Body of pancreas (tissue), 4 donors: ENCODE data around the gene RNLS. TPM values are rescaled to one million over a fixed set of nuclear protein-coding genes. Genes with fewer than 3 reads are reported as not detected.

Source experiments
- ATAC-seq: fragments of 150-250 bp; one replicate; pipeline ENCODE4 v1.9.1; 2016
- DNase-seq, 4 donors: peaks; one replicate each; pipeline ENCODE4 v3.0.0-alpha.2; 2019
- H3K27ac ChIP-seq, 4 donors: fragments of 200-600 bp; sonication (generic); 1 replicate in 3 of 4; 2 replicates in 1 of 4; pipeline versions ENCODE4 v1.5.1 to v1.6.1; 2016 to 2019; ENCODE audit warnings: mild to moderate bottlenecking in 1 of 4, mixed read lengths in 1 of 4, moderate library complexity in 1 of 4
- H3K27me3 ChIP-seq, 2 donors: fragments of 200-600 bp; sonication (generic); one replicate each; pipeline ENCODE4 v1.6.0; 2016; ENCODE audit warnings: mild to moderate bottlenecking in 1 of 2
- H3K36me3 ChIP-seq, 2 donors: fragments of 200-600 bp; sonication (generic); replicated peaks in 1 of 2; 2 replicates each; pipeline ENCODE4 v1.5.1; 2016; ENCODE audit warnings: low read depth in 2 of 2; ENCODE audit not compliant: insufficient read depth in 1 of 2
- H3K4me1 ChIP-seq: fragments of 200-600 bp; sonication (generic); one replicate; pipeline ENCODE4 v1.6.0; 2016
- H3K4me3 ChIP-seq, 2 donors: fragments of 200-600 bp; sonication (generic); 1 replicate in 1 of 2; 2 replicates in 1 of 2; pipeline ENCODE4 v1.5.1; 2016 to 2019
- H3K9me3 ChIP-seq, 3 donors: fragments of 200-600 bp; sonication (generic); 1 replicate in 2 of 3; 2 replicates in 1 of 3; pipeline ENCODE4 v1.5.1; 2016
- POLR2A ChIP-seq, 3 donors: fragments of 450-650 bp; IDR thresholded peaks; one replicate each; pipeline ENCODE4 v1.6.1; 2016; ENCODE audit warnings: antibody characterized with exemption in 3 of 3, mild to moderate bottlenecking in 2 of 3
- WGBS, 2 donors: methylation state at CpG; one replicate each; pipeline ENCODE4 v1.1.5; 2017; 5-methylcytosine and 5-hydroxymethylcytosine counted together
- intact Hi-C: fragments of 100-400 bp; cut with DNase I; formaldehyde crosslinking; loops from one replicate; pipeline ENCODE4 v1.15.1; 2023
- total RNA-seq, 2 donors: library from RNA; depleted of rRNA; stranded (reverse); fragments of >200 nt; gene quantifications; one replicate each; pipeline ENCODE4 v1.1.0, GENCODE V29; 2016
- TF ChIP-seq, protein P1 (sequence below), 7 experiments: fragments of 450-650 bp in 4 of 7; fragments of 200-600 bp in 3 of 7; sonication (generic) in 3 of 7; IDR thresholded peaks; one replicate each; pipeline ENCODE4 v1.5.1; 2016 to 2019; ENCODE audit warnings: antibody characterized with exemption in 7 of 7

Gene RNLS
- total RNA-seq, 2 donors from 2014 or later, result 7.9 to 26.5 TPM

DNA sequence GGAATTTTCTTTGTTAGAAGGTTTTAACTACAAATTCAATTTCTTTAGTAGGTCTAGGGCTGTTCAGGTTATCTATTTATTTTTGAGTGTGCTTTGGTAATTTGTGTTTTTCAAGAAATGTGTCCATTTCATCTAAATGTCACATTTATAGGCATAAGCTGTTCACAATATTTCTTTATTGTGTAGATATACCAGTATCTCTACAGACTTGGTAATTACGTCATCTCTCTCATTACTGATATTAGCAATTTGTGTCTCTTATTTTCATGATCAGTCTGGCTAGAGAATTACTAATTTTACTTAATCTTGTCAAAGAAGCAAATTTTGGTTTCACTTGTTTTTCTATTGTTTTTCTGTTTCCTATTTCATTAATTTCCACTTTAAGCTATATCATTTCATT is 152.0 kb downstream of the RNLS start:
- no peak for ATAC-seq
- intact Hi-C loops, result no loop called here
- no peak overlapping the region for H3K27ac ChIP-seq

DNA sequence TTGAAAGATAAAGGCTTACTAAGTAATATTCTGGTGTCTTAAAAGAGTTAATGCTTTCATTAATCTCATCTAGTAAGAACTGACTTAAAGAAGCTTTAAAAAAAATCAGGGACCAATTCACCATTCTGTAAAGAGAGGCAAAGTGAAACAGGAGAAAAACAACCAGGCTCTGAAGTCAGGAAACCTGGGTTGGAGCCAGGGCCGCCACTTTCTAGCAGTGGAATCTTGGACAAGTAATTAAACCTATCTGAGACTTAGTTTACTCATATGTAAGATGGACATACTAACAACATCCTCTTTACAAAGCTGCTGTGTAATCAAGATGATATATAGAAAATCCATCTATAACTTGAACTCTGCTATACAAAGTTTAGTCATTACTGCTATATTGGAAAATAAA is 154.1 kb downstream of the RNLS start:
- Histone ChIP-seq H3K27ac (no peak overlapping the region), H3K4me1 (no peaks in the 10 kb centered on the region), H3K4me3 (no peak overlapping the region), H3K27me3 (no peaks in the 10 kb centered on the region), H3K36me3 (no peaks in the 10 kb centered on the region), H3K9me3 (no peaks in the 10 kb centered on the region)
- TF ChIP-seq POLR2A (IDR thresholded peaks at IDR 0.05), result no peak
- TF ChIP-seq, protein P1, sequence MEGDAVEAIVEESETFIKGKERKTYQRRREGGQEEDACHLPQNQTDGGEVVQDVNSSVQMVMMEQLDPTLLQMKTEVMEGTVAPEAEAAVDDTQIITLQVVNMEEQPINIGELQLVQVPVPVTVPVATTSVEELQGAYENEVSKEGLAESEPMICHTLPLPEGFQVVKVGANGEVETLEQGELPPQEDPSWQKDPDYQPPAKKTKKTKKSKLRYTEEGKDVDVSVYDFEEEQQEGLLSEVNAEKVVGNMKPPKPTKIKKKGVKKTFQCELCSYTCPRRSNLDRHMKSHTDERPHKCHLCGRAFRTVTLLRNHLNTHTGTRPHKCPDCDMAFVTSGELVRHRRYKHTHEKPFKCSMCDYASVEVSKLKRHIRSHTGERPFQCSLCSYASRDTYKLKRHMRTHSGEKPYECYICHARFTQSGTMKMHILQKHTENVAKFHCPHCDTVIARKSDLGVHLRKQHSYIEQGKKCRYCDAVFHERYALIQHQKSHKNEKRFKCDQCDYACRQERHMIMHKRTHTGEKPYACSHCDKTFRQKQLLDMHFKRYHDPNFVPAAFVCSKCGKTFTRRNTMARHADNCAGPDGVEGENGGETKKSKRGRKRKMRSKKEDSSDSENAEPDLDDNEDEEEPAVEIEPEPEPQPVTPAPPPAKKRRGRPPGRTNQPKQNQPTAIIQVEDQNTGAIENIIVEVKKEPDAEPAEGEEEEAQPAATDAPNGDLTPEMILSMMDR (IDR thresholded peaks at IDR 0.05), result no peak
- intact Hi-C loops, result no loop called here
- WGBS, 2 donors, result 90 to 94% methylated on average over 1 of the region's 1 CpG
- DNase-seq (no peak), ATAC-seq (no peak)

More for the DNA sequence above, 152.0 kb downstream of the RNLS start:
- no peak for DNase-seq
- WGBS, 2 donors, result 100% methylated on average over 1 of the region's 1 CpG
- Histone ChIP-seq H3K36me3 (no peaks in the 10 kb centered on the region), H3K4me3 (no peak overlapping the region), H3K27me3 (no peaks in the 10 kb centered on the region), H3K9me3 (no peaks in the 10 kb centered on the region), H3K4me1 (no peaks in the 10 kb centered on the region)
- TF ChIP-seq, protein P1 (IDR thresholded peaks at IDR 0.05), result no peak
- no peak for TF ChIP-seq POLR2A (IDR thresholded peaks at IDR 0.05)

DNA sequence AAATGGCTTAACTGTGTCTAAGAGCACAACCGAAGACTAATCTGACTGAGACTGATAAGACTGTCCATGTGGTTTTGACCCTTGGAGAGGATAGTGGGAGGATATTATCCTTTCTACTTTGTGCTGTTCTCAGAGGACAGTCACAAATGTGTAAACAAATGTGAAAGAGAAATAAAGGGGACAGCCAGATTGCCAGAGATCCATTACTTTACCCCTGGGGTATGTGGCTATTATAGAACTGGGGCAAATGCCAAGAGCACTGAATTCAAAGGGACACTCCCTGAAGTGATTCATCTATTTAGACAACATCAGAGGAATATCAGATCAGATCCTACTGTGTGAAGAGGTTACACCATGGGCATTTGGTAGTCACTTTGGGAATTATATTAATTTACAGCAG is 154.7 kb downstream of the RNLS start:
- no peak overlapping the region for H3K4me3 ChIP-seq
- H3K4me1 ChIP-seq, result no peaks in the 10 kb centered on the region
- WGBS, 2 donors, result 60 to 86% methylated on average over 1 of the region's 1 CpG
- DNase-seq, result no peak
- TF ChIP-seq POLR2A (IDR thresholded peaks at IDR 0.05), result no peak
- TF ChIP-seq, protein P1 (IDR thresholded peaks at IDR 0.05), result no peak
- H3K36me3 ChIP-seq, result no peaks in the 10 kb centered on the region
- intact Hi-C loops, result no loop called here
- H3K27me3 ChIP-seq, result no peaks in the 10 kb centered on the region
- ATAC-seq, result no peak
- H3K9me3 ChIP-seq, result no peaks in the 10 kb centered on the region
- no peak overlapping the region for H3K27ac ChIP-seq

- H3K36me3 ChIP-seq, result no peaks in the 10 kb centered on the region
- intact Hi-C loops, result no loop called here
- no peak for DNase-seq
- no peak for ATAC-seq
- TF ChIP-seq, protein P1 (IDR thresholded peaks at IDR 0.05), result no peak
- TF ChIP-seq POLR2A (IDR thresholded peaks at IDR 0.05), result no peak
- H3K9me3 ChIP-seq, result no peaks in the 10 kb centered on the region
- no peaks in the 10 kb centered on the region for H3K4me1 ChIP-seq
- H3K27me3 ChIP-seq, result no peaks in the 10 kb centered on the region
- H3K4me3 ChIP-seq, result no peak overlapping the region
- 83 to 89% methylated on average over 2 of the region's 2 CpGs for WGBS, 2 donors
- no peak overlapping the region for H3K27ac ChIP-seq
These were observed 156.1 kb downstream of the RNLS start for GRCh38 chr10:88427024-88427423.

DNA sequence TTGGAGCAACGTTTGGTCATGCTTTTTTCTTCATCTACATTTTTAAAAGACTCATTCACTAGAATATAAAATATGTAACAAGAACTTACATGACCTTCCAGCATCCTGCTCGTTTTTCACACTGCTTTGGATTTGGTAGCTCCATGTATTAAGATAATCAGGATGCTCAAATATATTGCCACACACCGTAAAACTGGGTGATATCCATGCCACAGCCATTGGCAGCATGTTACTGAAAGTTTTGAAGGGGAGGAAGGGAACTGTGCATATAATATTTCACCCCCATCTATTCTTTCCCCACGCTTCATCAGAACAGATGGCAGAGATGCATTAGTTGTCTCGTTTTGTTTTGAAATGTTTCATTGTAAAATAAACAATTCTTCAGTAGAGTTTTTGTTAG is 158.2 kb downstream of the RNLS start:
- H3K4me3 ChIP-seq, result no peak overlapping the region
- intact Hi-C loops, result no loop called here
- H3K27me3 ChIP-seq, result no peaks in the 10 kb centered on the region
- 73 to 78% methylated on average over 5 of the region's 5 CpGs for WGBS, 2 donors
- DNase-seq (no peak), ATAC-seq (no peak)
- TF ChIP-seq, protein P1 (IDR thresholded peaks at IDR 0.05), result no peak
- TF ChIP-seq POLR2A (IDR thresholded peaks at IDR 0.05), result no peak
- H3K36me3 ChIP-seq, result no peaks in the 10 kb centered on the region
- H3K4me1 ChIP-seq, result no peaks in the 10 kb centered on the region
- no peaks in the 10 kb centered on the region for H3K9me3 ChIP-seq
- no peak overlapping the region for H3K27ac ChIP-seq
